GM12878 (cell line): ENCODE results near the gene ADAM15.

Experiments
- FOXM1 ChIP-seq: IDR thresholded peaks from 2 replicates; pipeline ENCODE4 v1.6.1; 2012; ENCODE audit warnings: low read depth, mild to moderate bottlenecking, inconsistent platforms, low read length, moderate library complexity
- POLR2A ChIP-seq: IDR thresholded peaks from 2 replicates; pipeline ENCODE4 v1.6.1; 2011; ENCODE audit warnings: low read depth, mild to moderate bottlenecking, low read length
- POLR2AphosphoS5 ChIP-seq: IDR thresholded peaks from 2 replicates; pipeline ENCODE4 v1.6.1; 2011; ENCODE audit warnings: mild to moderate bottlenecking, low read length, inconsistent platforms
- RAD51 ChIP-seq: fragments of 450-650 bp; IDR thresholded peaks from 2 replicates; pipeline ENCODE4 v1.6.1; 2016; ENCODE audit warnings: moderate library complexity, mild to moderate bottlenecking, inconsistent platforms
- RELA ChIP-seq: fragments of 450-650 bp; IDR thresholded peaks from 2 replicates; pipeline ENCODE4 v1.8.0; 2014; ENCODE audit warnings: borderline replicate concordance; ENCODE audit not compliant: partially characterized antibody
- SREBF2 ChIP-seq: IDR thresholded peaks from 2 replicates; pipeline ENCODE4 v1.6.1; 2012; ENCODE audit warnings: mild to moderate bottlenecking, low read length
- TF ChIP-seq, protein P1 (sequence below): fragments of 450-650 bp; IDR thresholded peaks from 2 replicates; pipeline ENCODE4 v1.6.1; 2014; ENCODE audit warnings: mild to moderate bottlenecking
- TF ChIP-seq, protein P2 (sequence below), 3 experiments: IDR thresholded peaks in 2 of 3; conservative IDR thresholded peaks in 1 of 3; 2 replicates each; pipeline ENCODE4 v1.5.1; 2011; ENCODE audit warnings: low read depth in 3 of 3, low read length in 3 of 3, mild to moderate bottlenecking in 3 of 3, control low read depth in 2 of 3, moderate library complexity in 2 of 3, inconsistent platforms in 1 of 3, mixed read lengths in 1 of 3; ENCODE audit not compliant: control insufficient read depth in 2 of 3, insufficient read depth in 1 of 3; ENCODE audit errors: extremely low read depth in 1 of 3

DNA sequence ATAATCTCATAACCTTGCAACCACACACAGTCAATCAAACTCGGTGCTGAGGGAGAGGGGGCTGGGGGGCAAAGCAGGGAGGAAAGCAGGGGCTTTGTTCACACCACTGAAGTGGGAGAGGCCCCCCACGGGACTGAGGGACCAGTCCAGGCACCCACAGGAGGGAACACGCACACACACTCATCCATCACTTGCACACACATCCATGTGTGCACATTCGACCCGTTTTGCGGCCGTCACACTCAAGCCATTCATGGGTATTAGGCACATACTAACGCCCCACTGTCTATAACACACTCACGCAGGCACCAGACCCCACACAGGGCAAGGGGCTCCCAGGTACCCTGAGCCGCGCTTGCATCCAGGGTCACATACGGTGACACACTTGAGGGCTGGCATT, 41.5 kb downstream of the ADAM15 start:
- no peak for TF ChIP-seq FOXM1
- TF ChIP-seq, protein P1, sequence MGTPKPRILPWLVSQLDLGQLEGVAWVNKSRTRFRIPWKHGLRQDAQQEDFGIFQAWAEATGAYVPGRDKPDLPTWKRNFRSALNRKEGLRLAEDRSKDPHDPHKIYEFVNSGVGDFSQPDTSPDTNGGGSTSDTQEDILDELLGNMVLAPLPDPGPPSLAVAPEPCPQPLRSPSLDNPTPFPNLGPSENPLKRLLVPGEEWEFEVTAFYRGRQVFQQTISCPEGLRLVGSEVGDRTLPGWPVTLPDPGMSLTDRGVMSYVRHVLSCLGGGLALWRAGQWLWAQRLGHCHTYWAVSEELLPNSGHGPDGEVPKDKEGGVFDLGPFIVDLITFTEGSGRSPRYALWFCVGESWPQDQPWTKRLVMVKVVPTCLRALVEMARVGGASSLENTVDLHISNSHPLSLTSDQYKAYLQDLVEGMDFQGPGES: no peak
- TF ChIP-seq, protein P2, sequence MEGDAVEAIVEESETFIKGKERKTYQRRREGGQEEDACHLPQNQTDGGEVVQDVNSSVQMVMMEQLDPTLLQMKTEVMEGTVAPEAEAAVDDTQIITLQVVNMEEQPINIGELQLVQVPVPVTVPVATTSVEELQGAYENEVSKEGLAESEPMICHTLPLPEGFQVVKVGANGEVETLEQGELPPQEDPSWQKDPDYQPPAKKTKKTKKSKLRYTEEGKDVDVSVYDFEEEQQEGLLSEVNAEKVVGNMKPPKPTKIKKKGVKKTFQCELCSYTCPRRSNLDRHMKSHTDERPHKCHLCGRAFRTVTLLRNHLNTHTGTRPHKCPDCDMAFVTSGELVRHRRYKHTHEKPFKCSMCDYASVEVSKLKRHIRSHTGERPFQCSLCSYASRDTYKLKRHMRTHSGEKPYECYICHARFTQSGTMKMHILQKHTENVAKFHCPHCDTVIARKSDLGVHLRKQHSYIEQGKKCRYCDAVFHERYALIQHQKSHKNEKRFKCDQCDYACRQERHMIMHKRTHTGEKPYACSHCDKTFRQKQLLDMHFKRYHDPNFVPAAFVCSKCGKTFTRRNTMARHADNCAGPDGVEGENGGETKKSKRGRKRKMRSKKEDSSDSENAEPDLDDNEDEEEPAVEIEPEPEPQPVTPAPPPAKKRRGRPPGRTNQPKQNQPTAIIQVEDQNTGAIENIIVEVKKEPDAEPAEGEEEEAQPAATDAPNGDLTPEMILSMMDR (IDR thresholded peaks at IDR 0.05 in 2 of 3, conservative IDR thresholded peaks at IDR 0.05 in 1 of 3; ENCODE audit: control insufficient read depth in 2 of 3, extremely low read depth in 1 of 3, insufficient read depth in 1 of 3, low read depth in 3 of 3, low read length in 3 of 3): no peak
- TF ChIP-seq RAD51: no peak
- no peak for TF ChIP-seq SREBF2
- TF ChIP-seq POLR2AphosphoS5: no peak
- no peak for TF ChIP-seq POLR2A
- TF ChIP-seq RELA: no peak
